ENCODE data around the gene ROBO3. TPM values are rescaled to one million over a fixed set of nuclear protein-coding genes. Genes with fewer than 3 reads are reported as not detected.

Gene ROBO3, protein sequence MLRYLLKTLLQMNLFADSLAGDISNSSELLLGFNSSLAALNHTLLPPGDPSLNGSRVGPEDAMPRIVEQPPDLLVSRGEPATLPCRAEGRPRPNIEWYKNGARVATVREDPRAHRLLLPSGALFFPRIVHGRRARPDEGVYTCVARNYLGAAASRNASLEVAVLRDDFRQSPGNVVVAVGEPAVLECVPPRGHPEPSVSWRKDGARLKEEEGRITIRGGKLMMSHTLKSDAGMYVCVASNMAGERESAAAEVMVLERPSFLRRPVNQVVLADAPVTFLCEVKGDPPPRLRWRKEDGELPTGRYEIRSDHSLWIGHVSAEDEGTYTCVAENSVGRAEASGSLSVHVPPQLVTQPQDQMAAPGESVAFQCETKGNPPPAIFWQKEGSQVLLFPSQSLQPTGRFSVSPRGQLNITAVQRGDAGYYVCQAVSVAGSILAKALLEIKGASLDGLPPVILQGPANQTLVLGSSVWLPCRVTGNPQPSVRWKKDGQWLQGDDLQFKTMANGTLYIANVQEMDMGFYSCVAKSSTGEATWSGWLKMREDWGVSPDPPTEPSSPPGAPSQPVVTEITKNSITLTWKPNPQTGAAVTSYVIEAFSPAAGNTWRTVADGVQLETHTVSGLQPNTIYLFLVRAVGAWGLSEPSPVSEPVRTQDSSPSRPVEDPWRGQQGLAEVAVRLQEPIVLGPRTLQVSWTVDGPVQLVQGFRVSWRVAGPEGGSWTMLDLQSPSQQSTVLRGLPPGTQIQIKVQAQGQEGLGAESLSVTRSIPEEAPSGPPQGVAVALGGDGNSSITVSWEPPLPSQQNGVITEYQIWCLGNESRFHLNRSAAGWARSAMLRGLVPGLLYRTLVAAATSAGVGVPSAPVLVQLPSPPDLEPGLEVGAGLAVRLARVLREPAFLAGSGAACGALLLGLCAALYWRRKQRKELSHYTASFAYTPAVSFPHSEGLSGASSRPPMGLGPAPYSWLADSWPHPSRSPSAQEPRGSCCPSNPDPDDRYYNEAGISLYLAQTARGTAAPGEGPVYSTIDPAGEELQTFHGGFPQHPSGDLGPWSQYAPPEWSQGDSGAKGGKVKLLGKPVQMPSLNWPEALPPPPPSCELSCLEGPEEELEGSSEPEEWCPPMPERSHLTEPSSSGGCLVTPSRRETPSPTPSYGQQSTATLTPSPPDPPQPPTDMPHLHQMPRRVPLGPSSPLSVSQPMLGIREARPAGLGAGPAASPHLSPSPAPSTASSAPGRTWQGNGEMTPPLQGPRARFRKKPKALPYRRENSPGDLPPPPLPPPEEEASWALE (N-terminal part only)
- total RNA-seq (2013; cell fraction: nucleolus; rRNA removed), result 0.42 and 0.81 TPM in 2 replicates
- total RNA-seq (2014; rRNA removed) (0.23 and 0.65 TPM in 2 replicates), total RNA-seq (2014; rRNA removed; fragmentation: Illumina TruSeq; extraction: Trizol) (0.31 TPM in 1 of 2 replicates, not detected in the other), total RNA-seq (2021) (0.24 and 0.36 TPM in 2 replicates), polyA plus RNA-seq (2011; rRNA removed) (0.18 and 0.32 TPM in 2 replicates), polyA plus RNA-seq (2014; fragmentation: Illumina TruSeq; extraction: Trizol) (0.10 TPM in 1 of 2 replicates, not detected in the other), polyA plus RNA-seq (2014; fragmentation: Nextera tagmentation; extraction: Ambion mirVana) (not detected), polyA plus RNA-seq (2014; rRNA removed) (0.63 and 0.67 TPM in 2 replicates), polyA plus RNA-seq (2016; fragmentation: Nextera tagmentation; extraction: Ambion mirVana) (under 1 TPM; 0.31 to 0.63 TPM), polyA minus RNA-seq (2011; rRNA and poly(A)+ RNA removed) (not detected in 2 replicates), Bru-seq, nascent RNA (percentile 17 among the genes with signal in this experiment), BruChase-seq, experiment 1, labeled RNA remaining after a 6-hour chase (percentile 13 among the genes with signal in this experiment), BruChase-seq, experiment 2, labeled RNA remaining after a 2-hour chase (percentile 5 among the genes with signal in this experiment)
- polyA plus RNA-seq (2011; ENCODE audit: low read depth), result 0.35 TPM
- polyA plus RNA-seq (2011; cell fraction: cytosol; rRNA removed), result 0.13 and 0.47 TPM in 2 replicates
- polyA plus RNA-seq (2011; cell fraction: nucleus; rRNA removed), result 1.7 and 1.9 TPM in 2 replicates
- 1.1 and 1.4 TPM in 2 replicates for polyA plus RNA-seq (2012)
- not detected in 2 replicates for polyA minus RNA-seq (2011; cell fraction: cytosol; rRNA and poly(A)+ RNA removed)
- polyA minus RNA-seq (2011; cell fraction: nucleus; rRNA and poly(A)+ RNA removed), result 0.12 and 0.19 TPM in 2 replicates
- long read RNA-seq, experiment 1, result 0 reads
- long read RNA-seq, experiment 2, result 0 reads

DNA sequence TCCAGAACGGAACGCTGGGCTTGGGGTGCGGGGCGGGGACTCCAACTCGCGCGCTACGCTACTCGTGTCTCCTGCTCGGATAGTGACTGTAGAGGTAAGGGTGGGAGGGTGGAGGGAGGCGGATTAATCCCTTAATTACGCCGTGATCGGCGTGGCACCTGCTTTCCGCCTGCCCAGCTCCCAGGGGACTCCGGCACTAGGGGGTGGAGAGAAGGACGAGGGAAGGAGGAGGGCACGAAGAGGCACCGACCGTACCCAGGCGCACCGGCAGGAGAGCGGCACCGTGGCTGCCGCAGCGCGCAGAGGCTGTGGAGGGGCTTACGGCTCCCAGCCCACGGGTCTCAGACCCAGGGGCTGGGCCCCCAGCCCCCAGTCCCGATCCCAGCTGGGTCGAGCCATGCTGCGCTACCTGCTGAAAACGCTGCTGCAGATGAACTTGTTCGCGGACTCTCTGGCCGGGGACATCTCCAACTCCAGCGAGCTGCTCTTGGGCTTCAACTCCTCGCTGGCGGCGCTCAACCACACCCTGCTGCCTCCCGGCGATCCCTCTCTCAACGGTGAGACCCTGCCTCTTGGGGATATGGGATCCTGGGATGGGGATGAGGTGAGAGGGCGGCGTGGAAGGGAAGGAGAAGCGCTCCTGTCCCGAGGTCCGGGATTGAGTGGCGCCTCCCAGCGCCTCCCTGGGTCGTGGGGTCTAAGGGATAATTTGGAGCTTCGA, at the start of gene ROBO3:
Gene ROBO3, plus strand, starts transcription at position 252 of the 721 bp plus-strand sequence. Its CDS starts 146 bp downstream, at position 398.
- POLR2A ChIA-PET, result no interaction called here
- RAD21 ChIA-PET (ENCODE audit: unreplicated experiment), result no interaction called here
- H3K27ac ChIP-seq (ENCODE audit: control insufficient read depth, insufficient read depth), result no peak within 1 kb of the TSS
- ATAC-seq (no peak), DNase-seq (ENCODE audit: low read depth, low spot score) (no peak), FAIRE-seq (no peak)
- H4K20me1 ChIP-seq (ENCODE audit: control insufficient read depth, insufficient read depth), result no peaks in the 10 kb centered on the region
- BruUV-seq (replicated peaks), result no TSS peak
- CTCF ChIA-PET, result interaction anchor here (0.8 to 1.5 kb wide), 4 partner anchors 11 to 66 kb away, joined by 3 to 5 read pairs (median 3); no protein-coding TSS in a partner anchor
- peaks cover 29 to 31% of the 10 kb centered on the region in 2 experiments for H3K27me3 ChIP-seq (replicated peaks in 1 of 2; ENCODE audit: control insufficient read depth in 2 of 2, insufficient read depth in 2 of 2, low read length in 1 of 2)
- no peak within 1 kb of the TSS for H2AFZ ChIP-seq (ENCODE audit: control insufficient read depth, low read depth, low read length)
- peak; percentile 48 for TF ChIP-seq HDAC6 (IDR thresholded peaks at IDR 0.05; ENCODE audit: unreplicated experiment)
- TF ChIP-seq, protein P1, sequence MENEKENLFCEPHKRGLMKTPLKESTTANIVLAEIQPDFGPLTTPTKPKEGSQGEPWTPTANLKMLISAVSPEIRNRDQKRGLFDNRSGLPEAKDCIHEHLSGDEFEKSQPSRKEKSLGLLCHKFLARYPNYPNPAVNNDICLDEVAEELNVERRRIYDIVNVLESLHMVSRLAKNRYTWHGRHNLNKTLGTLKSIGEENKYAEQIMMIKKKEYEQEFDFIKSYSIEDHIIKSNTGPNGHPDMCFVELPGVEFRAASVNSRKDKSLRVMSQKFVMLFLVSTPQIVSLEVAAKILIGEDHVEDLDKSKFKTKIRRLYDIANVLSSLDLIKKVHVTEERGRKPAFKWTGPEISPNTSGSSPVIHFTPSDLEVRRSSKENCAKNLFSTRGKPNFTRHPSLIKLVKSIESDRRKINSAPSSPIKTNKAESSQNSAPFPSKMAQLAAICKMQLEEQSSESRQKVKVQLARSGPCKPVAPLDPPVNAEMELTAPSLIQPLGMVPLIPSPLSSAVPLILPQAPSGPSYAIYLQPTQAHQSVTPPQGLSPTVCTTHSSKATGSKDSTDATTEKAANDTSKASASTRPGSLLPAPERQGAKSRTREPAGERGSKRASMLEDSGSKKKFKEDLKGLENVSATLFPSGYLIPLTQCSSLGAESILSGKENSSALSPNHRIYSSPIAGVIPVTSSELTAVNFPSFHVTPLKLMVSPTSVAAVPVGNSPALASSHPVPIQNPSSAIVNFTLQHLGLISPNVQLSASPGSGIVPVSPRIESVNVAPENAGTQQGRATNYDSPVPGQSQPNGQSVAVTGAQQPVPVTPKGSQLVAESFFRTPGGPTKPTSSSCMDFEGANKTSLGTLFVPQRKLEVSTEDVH (IDR thresholded peaks at IDR 0.05; ENCODE audit: low read depth, partially characterized antibody), result no peak
- no peak within 1 kb of the TSS for H3K4me3 ChIP-seq
- intact Hi-C loops (cut with micrococcal nuclease; ENCODE audit: unreplicated experiment) (loop anchor here (5.0 kb wide), 1 partner anchor 463 kb away; no protein-coding TSS in a partner anchor), in situ Hi-C loops (cut with MboI) (no loop called here)
- 36% methylated on average over 52 of the region's 53 CpGs for WGBS (ENCODE audit: insufficient coverage, insufficient replicate concordance, low lambda C conversion rate, missing lambda C conversion rate)
- H3K36me3 ChIP-seq (ENCODE audit: control insufficient read depth in 2 of 2, insufficient read depth in 2 of 2, low read length in 1 of 2), result no peaks in the 10 kb centered on the region
- H3K9ac ChIP-seq (ENCODE audit: control insufficient read depth, insufficient read depth, low read length), result no peak within 1 kb of the TSS
- no peaks in the 10 kb centered on the region for H3K4me1 ChIP-seq (ENCODE audit: control insufficient read depth, insufficient read depth, low read length)
- H3K79me2 ChIP-seq (ENCODE audit: control insufficient read depth, insufficient read depth, low read length), result no peaks in the 10 kb centered on the region
- no peak within 1 kb of the TSS for H3K4me2 ChIP-seq (ENCODE audit: control insufficient read depth, insufficient read depth)
- SMC1A ChIA-PET (ENCODE audit: uncharacterized antibody, unreplicated experiment), result no interaction called here
- H3K9me3 ChIP-seq (replicated peaks; ENCODE audit: control insufficient read depth, insufficient read depth, low read length), result no peaks in the 10 kb centered on the region
